ENCODE measurements around the gene TTN.
A peak's percentile ranks its signal among the peaks of the same experiment; 100 is the strongest.
"Not testable (repeated sequence)": the region's sequence is repeated elsewhere in the genome, so short reads cannot be mapped to it uniquely, and the experiment has no call there.

The TTN gene

GRCh38 chr2:178658480-178658879, 148.7 kb downstream of the TTN start:
- not testable (repeated sequence) for DNase-seq (ENCODE audit: low read depth in 2 of 2)

DNA sequence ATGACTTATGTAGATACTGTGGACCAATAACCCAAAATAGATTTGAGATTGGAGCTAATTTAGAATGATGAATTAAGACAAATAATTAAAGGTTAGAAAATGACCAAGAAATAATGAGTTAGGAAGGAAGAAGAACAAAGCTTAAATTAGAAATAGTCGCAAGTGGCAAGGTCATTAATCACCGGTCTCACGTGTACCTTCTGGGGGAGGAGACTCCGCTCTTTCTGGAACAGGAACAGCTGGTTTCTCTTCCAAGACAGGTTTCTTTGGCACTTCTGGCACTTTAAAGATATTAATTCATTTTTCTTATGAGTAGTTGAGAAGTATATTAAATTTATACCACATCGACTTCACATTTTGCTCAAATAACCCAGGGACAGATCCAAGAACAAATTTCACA, 156.7 kb downstream of the TTN start:
- DNase-seq (ENCODE audit: low read depth in 2 of 2), result no peak

DNA sequence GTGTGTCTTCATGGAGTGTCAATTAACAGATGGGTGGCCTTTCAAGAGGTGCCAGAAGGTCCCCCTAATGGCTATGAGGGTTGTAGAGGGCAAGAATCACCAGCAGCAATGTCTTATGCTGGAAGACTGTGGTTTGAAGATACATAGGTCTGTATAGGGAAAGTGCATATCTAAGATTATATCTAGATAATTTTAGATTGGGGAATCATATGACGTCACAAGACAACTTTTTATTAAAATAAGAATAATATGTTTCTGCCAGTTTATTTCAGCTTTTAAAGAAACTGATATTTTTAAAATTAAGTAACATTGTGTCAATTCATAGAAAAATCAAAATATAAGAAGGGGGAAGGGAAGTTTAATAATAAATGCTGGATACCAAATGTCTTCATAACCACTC, 162.3 kb downstream of the TTN start:
- DNase-seq (ENCODE audit: low read depth in 2 of 2), result no peak

- no peak for DNase-seq (ENCODE audit: low read depth in 2 of 2)
These were observed 165.7 kb downstream of the TTN start for GRCh38 chr2:178641498-178641897.

GRCh38 chr2:178635897-178636296, 171.3 kb downstream of the TTN start:
- DNase-seq (ENCODE audit: low read depth in 2 of 2), result no peak

- DNase-seq (ENCODE audit: low read depth in 2 of 2), result no peak
These were observed 174.5 kb downstream of the TTN start for GRCh38 chr2:178632729-178633128.

GRCh38 chr2:178630581-178630980, 176.6 kb downstream of the TTN start:
- no peak for DNase-seq (ENCODE audit: low read depth in 2 of 2)

DNA sequence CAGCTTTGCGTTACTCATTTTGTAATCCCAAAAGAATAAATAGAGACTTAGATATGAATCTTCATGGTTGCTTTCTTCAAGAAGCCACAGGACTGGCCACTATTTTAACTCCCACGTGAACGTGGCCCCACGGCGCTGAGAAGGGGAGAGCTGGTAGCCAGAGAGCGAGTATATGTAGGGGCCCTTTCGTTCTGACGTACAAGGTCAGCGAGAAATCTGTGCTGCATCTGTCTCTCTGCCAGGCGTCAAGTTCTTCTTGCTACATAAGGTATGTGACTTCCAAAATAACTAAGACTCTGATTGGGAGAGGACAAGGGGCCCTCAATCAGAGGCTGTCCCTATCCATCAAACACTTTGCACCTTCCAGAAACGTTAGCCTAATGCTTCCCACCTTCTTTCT, 177.8 kb downstream of the TTN start:
- no peak for DNase-seq (ENCODE audit: low read depth in 2 of 2)

DNA sequence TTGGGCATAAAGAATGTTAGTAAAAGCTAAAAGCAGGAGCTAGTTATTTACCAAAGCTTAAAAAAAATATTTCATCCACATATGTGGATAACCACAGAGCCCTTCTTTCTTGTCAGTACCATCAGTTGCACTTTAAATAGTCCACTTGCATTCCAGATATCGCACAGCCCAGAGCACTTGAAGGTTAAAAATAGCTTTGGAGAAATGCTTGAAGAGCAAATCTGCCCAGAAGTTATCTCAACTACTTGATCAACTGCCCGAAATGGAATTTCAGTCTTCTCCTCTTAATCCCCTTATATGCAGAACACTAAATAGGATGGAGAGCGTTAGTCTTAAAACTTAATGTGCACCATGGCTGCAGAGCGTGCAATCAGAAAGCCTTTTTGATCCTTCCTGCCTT, 178.6 kb downstream of the TTN start:
- DNase-seq (ENCODE audit: low read depth in 2 of 2), result no peak

GRCh38 chr2:178627401-178627800, 179.8 kb downstream of the TTN start:
- no peak for DNase-seq (ENCODE audit: low read depth in 2 of 2)

- no peak for DNase-seq (ENCODE audit: low read depth in 2 of 2)
These were observed 191.3 kb downstream of the TTN start for GRCh38 chr2:178615969-178616368.

DNA sequence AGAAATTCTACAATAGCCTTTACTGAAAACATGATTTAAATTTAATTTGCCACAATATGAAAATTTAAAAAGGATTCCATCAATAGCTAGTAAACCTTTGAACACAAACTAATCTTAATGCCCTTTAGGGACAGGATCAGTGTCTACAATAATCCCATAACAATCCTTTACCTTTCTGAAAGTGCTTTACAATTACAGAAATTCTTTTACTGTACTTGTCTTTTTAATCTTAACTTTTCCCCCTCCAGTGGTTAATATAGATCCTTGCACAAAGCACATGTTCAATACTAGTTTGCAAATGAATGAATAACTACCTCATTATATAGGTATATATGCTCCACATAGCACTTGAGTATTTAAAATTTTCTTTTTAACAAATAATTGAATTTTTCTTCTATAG, 204.3 kb downstream of the TTN start:
- DNase-seq (ENCODE audit: low read depth in 2 of 2), result no peak

- no peak for DNase-seq (ENCODE audit: low read depth in 2 of 2)
These were observed 214.6 kb downstream of the TTN start for GRCh38 chr2:178592655-178593054.

DNA sequence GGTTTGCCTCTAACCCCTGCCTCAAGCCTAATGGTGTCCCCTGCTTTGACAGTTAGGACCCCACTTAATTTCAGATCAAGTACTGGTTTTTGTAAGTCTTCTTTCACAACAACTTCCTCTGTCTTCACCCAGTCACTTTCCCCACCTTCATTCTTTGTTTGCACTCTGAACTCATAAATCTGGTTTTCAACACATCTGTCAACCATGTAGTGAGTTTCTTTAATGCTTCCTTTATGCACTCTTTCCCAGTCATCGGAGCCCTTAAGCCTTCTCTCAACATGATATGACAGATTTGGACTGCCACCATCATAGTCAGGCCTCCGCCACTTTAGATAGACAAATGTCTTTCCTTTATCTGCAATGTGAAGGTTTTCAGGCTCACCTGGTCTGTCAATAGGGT, 217.9 kb downstream of the TTN start:
- DNase-seq (ENCODE audit: low read depth in 2 of 2), result no peak

- no peak for DNase-seq (ENCODE audit: low read depth in 2 of 2)
These were observed 222.6 kb downstream of the TTN start for GRCh38 chr2:178584666-178585065.

- DNase-seq (ENCODE audit: low read depth in 2 of 2), result no peak
These were observed 228.2 kb downstream of the TTN start for GRCh38 chr2:178579006-178579405.

- DNase-seq (ENCODE audit: low read depth in 2 of 2), result no peak
These were observed 232.4 kb downstream of the TTN start for GRCh38 chr2:178574789-178575188.

GRCh38 chr2:178568227-178568626, 239.0 kb downstream of the TTN start:
- no peak for DNase-seq (ENCODE audit: low read depth in 2 of 2)

DNA sequence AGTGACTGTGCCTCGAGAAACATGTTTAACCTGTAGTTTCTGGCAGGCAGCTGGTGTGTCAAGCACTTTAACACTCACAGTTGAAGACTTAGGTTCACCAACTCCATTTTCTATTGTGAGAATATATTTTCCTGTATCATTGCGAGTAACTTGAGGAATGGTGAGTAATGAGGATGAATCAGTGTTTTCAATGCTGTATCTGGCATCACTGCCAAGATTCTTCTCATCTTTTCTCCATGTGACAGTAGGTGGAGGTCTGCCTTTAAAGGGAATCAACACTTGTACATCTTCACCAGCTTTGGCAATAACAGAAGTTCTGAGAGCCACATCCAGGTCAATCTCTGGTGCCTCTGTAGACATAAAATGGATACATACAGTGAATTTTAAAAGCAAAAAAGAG, 254.2 kb downstream of the TTN start:
- peak; percentile 62 to 68 for DNase-seq (ENCODE audit: low read depth in 2 of 2)

GRCh38 chr2:178550352-178550751, 256.9 kb downstream of the TTN start:
- no peak for DNase-seq (ENCODE audit: low read depth in 2 of 2)

DNA sequence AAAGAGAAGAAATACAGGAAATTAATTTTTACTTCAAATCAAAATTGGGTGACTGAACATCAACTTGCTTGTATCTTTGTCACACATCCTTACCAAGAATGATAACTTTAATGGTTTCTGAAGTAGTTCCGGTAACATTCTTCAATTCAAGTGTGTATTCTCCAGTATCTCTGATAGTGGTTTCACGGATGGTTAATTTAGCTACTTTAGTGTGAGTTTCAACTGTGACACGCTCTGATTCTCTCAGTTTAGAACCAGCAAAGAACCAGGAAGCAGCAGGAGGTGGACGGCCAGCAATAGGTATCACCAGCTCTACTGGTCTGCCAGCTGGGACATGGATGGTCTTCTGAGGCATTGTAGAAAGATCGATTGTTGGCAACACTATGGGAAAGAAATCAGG, 264.7 kb downstream of the TTN start:
- no peak for DNase-seq (ENCODE audit: low read depth in 2 of 2)

GRCh38 chr2:178542161-178542560, 265.1 kb downstream of the TTN start:
- no peak for DNase-seq (ENCODE audit: low read depth in 2 of 2)

DNA sequence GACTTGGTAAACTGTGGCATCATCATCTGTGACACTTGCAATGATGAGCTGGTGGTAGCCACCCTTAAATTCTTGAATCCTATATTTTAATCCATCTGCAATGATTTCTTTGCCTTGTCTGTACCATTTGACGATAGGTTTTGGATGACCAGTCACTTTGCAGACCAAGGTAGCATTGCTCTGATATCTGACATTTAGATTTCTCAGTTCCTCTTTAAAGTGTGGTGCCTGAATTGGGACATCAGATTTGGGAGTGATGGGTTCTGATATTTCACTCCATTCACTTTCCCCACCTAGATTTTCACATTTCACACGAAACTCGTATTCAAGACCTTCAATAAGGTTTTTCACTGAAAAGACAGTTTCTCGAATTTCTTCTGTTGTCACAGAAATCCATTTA, 271.2 kb downstream of the TTN start:
- DNase-seq (ENCODE audit: low read depth in 2 of 2), result no peak

DNA sequence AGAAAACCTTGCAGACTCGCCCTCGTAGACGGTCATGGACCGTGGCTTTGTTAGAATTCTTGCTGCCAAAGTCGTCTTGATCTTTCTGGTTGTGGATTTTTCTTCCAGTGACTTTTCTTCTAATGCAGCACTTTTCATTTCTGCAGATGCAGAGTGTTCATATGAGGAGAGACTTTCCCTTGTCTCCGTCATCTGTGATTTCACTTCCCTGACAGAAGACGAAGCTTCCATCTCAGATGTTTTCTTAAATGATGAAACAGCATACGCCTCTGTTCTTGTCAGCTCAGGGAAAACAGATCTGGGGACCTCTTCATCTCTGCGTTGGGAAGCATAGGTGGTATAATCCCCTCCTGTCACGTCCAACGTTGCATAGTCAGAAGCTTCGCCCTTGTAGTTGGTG, 276.1 kb downstream of the TTN start:
- no peak for DNase-seq (ENCODE audit: low read depth in 2 of 2)

GRCh38 chr2:178530625-178531142, 276.5 kb downstream of the TTN start:
- no peak for DNase-seq (ENCODE audit: low read depth in 2 of 2)

All from fibroblast of skin of left quadriceps (primary cell).